OCI-LY1 (cell line): ENCODE measurements around the gene ICE1.

Experiments used
- EZH2 ChIP-seq: fragments of 200-600 bp; sonication (generic), shearing (Covaris generic); IDR thresholded peaks from 2 replicates; pipeline ENCODE4 v1.8.0; 2017; ENCODE audit warnings: borderline replicate concordance, mixed run types, mild to moderate bottlenecking, antibody characterized with exemption, low read length, moderate library complexity, mixed read lengths
- TF ChIP-seq, protein P1 (sequence below): fragments of 200-600 bp; sonication (generic), shearing (Covaris generic); IDR thresholded peaks from 2 replicates; pipeline ENCODE4 v1.5.1; 2017; ENCODE audit warnings: mild to moderate bottlenecking, antibody characterized with exemption, low read length, moderate library complexity, mixed read lengths

GRCh38 chr5:5490774-5491347, 68.4 kb downstream of the ICE1 start:
- TF ChIP-seq, protein P1, sequence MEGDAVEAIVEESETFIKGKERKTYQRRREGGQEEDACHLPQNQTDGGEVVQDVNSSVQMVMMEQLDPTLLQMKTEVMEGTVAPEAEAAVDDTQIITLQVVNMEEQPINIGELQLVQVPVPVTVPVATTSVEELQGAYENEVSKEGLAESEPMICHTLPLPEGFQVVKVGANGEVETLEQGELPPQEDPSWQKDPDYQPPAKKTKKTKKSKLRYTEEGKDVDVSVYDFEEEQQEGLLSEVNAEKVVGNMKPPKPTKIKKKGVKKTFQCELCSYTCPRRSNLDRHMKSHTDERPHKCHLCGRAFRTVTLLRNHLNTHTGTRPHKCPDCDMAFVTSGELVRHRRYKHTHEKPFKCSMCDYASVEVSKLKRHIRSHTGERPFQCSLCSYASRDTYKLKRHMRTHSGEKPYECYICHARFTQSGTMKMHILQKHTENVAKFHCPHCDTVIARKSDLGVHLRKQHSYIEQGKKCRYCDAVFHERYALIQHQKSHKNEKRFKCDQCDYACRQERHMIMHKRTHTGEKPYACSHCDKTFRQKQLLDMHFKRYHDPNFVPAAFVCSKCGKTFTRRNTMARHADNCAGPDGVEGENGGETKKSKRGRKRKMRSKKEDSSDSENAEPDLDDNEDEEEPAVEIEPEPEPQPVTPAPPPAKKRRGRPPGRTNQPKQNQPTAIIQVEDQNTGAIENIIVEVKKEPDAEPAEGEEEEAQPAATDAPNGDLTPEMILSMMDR: no peak
- no peak for TF ChIP-seq EZH2
